Astrocyte of the cerebellum (primary cell): Measurements from ENCODE around the gene CCDC12.

ENCODE experiments used
- DNase-seq: peaks from one replicate; pipeline ENCODE4 v3.0.0-alpha.2; 2011; ENCODE audit warnings: low read depth
- H3K4me3 ChIP-seq: 2 replicates; pipeline ENCODE4 v1.5.1; 2011; ENCODE audit warnings: mild to moderate bottlenecking, low read depth, low read length, moderate library complexity
- CTCF ChIP-seq: IDR thresholded peaks from 2 replicates; pipeline ENCODE4 v1.5.1; 2012; ENCODE audit warnings: low read length, low read depth, moderate library complexity, mild to moderate bottlenecking; ENCODE audit errors: missing control alignments
- in situ Hi-C: cut with HindIII; loops from 2 replicates; pipeline ENCODE4 v1.10.0; 2017; ENCODE audit warnings: low sequenced_read_pairs

CCDC12 gene

GRCh38 chr3:46981932-46982471 is 5.5 kb upstream of the CCDC12 start:
- no peak for TF ChIP-seq CTCF
- no peak for DNase-seq
- in situ Hi-C loops, result no loop called here
- H3K4me3 ChIP-seq, result no peak overlapping the region

- peak overlapping the region; percentile 68 for H3K4me3 ChIP-seq
- in situ Hi-C loops, result no loop called here
- no peak for TF ChIP-seq CTCF
- DNase-seq, result no peak
Observed at GRCh38 chr3:46979958-46980497, 3.5 kb upstream of the CCDC12 start.

- H3K4me3 ChIP-seq, result peak within 1 kb of the TSS; percentile 68
- peak; percentile 53 for DNase-seq
- TF ChIP-seq CTCF, result no peak
- in situ Hi-C loops, result no loop called here
Observed at GRCh38 chr3:46978985-46979944, 2.7 kb upstream of the CCDC12 start, which contains the start of gene NBEAL2. Gene NBEAL2, plus strand, starts transcription at chr3:46979666. Its CDS starts 196 bp downstream, at chr3:46979862.

- no peak overlapping the region for H3K4me3 ChIP-seq
- DNase-seq, result no peak
- in situ Hi-C loops, result no loop called here
Observed at GRCh38 chr3:46978381-46978780, 1.8 kb upstream of the CCDC12 start.

GRCh38 chr3:46977811-46978195 is 1.3 kb upstream of the CCDC12 start:
- H3K4me3 ChIP-seq, result no peak overlapping the region
- in situ Hi-C loops, result no loop called here
- DNase-seq, result no peak
- TF ChIP-seq CTCF, result no peak

More at GRCh38 chr3:46978381-46978780, 1.8 kb upstream of the CCDC12 start:
- TF ChIP-seq CTCF, result no peak

GRCh38 chr3:46974421-46975171 is 1.9 kb downstream of the CCDC12 start:
- in situ Hi-C loops, result no loop called here
- TF ChIP-seq CTCF, result no peak
- no peak for DNase-seq

More at GRCh38 chr3:46974421-46975171, 1.9 kb downstream of the CCDC12 start:
- H3K4me3 ChIP-seq, result no peak overlapping the region
